DND-41 (cell line): ENCODE measurements around the gene CEBPE.

Source experiments
- ATAC-seq: fragments of 200-7000 bp; cut with Tn5 transposase; 3 replicates; pipeline ENCODE4 v1.9.1; 2021; ENCODE audit warnings: low read depth; ENCODE audit not compliant: insufficient read depth
- DNase-seq: peaks from one replicate; pipeline ENCODE4 v3.0.0-alpha.2; 2020
- H2AFZ ChIP-seq: 2 replicates; pipeline ENCODE4 v1.6.0; 2012; ENCODE audit warnings: low read depth, low read length
- H3K27ac ChIP-seq: 2 replicates; pipeline ENCODE4 v1.5.1; 2012; ENCODE audit warnings: low read length, inconsistent platforms
- H3K27me3 ChIP-seq: fragments of 200-600 bp; sonication (generic); 2 replicates; pipeline ENCODE4 v1.6.0; 2012; ENCODE audit warnings: low read length, mild to moderate bottlenecking, inconsistent platforms; ENCODE audit not compliant: insufficient read depth, poor library complexity
- H3K36me3 ChIP-seq: 2 replicates; pipeline ENCODE4 v1.5.1; 2012; ENCODE audit warnings: low read length, inconsistent platforms; ENCODE audit not compliant: insufficient read depth
- H3K4me1 ChIP-seq: 2 replicates; pipeline ENCODE4 v1.5.1; 2012; ENCODE audit warnings: mild to moderate bottlenecking, low read length; ENCODE audit not compliant: insufficient read depth
- H3K4me2 ChIP-seq: 2 replicates; pipeline ENCODE4 v1.6.0; 2012; ENCODE audit warnings: mild to moderate bottlenecking, moderate library complexity, low read length, inconsistent platforms; ENCODE audit not compliant: insufficient read depth
- H3K4me3 ChIP-seq, 2 experiments: fragments of 200-600 bp in 1 of 2; shearing (Covaris generic) in 1 of 2; 2 replicates each; pipeline ENCODE4 v1.5.1; 2012 to 2016; ENCODE audit warnings: inconsistent platforms in 2 of 2, low read length in 2 of 2, mild to moderate bottlenecking in 2 of 2, low read depth in 1 of 2, moderate library complexity in 1 of 2
- H3K79me2 ChIP-seq: 2 replicates; pipeline ENCODE4 v1.6.0; 2012; ENCODE audit warnings: low read length, inconsistent platforms; ENCODE audit not compliant: insufficient read depth
- H3K9ac ChIP-seq: 2 replicates; pipeline ENCODE4 v1.6.0; 2012; ENCODE audit warnings: low read depth, mild to moderate bottlenecking, inconsistent platforms, low read length, moderate library complexity
- H3K9me3 ChIP-seq: 2 replicates; pipeline ENCODE4 v1.5.1; 2012; ENCODE audit warnings: low read length, moderate library complexity, mild to moderate bottlenecking, inconsistent platforms; ENCODE audit not compliant: insufficient read depth, severe bottlenecking
- H4K20me1 ChIP-seq: 2 replicates; pipeline ENCODE4 v1.6.0; 2012; ENCODE audit warnings: low read length; ENCODE audit not compliant: insufficient read depth
- CTCF ChIP-seq: IDR thresholded peaks from 2 replicates; pipeline ENCODE4 v1.5.1; 2012; ENCODE audit warnings: borderline replicate concordance, low read length, moderate library complexity, mild to moderate bottlenecking; ENCODE audit not compliant: poor library complexity, severe bottlenecking; ENCODE audit errors: extremely low read depth
- EZH2 ChIP-seq: IDR thresholded peaks from 3 replicates; pipeline ENCODE4 v1.6.1; 2012; ENCODE audit warnings: borderline replicate concordance, low read depth, mild to moderate bottlenecking, moderate library complexity, low read length, inconsistent platforms; ENCODE audit not compliant: severe bottlenecking

The CEBPE gene

GRCh38 chr14:23131482-23131881 lies 12.4 kb upstream of the CEBPE start:
- Histone ChIP-seq H2AFZ (no peak overlapping the region), H3K4me1 (no peaks in the 10 kb centered on the region), H3K27ac (no peak overlapping the region), H3K4me3 (no peak overlapping the region), H3K9ac (no peak overlapping the region), H4K20me1 (no peaks in the 10 kb centered on the region), H3K4me2 (no peak overlapping the region), H3K27me3 (peaks cover 25% of the 10 kb centered on the region), H3K9me3 (no peaks in the 10 kb centered on the region), H3K36me3 (no peaks in the 10 kb centered on the region), H3K79me2 (no peaks in the 10 kb centered on the region)
- DNase-seq (no peak), ATAC-seq (no peak)
- TF ChIP-seq EZH2 (no peak), CTCF (no peak)

- H3K27me3 ChIP-seq = peaks cover 28% of the 10 kb centered on the region
- H3K4me2 ChIP-seq = no peak overlapping the region
- no peak overlapping the region for H3K4me3 ChIP-seq
- H3K79me2 ChIP-seq = no peaks in the 10 kb centered on the region
- no peak for TF ChIP-seq EZH2
- no peak for TF ChIP-seq CTCF
- H3K4me1 ChIP-seq = no peaks in the 10 kb centered on the region
- no peaks in the 10 kb centered on the region for H4K20me1 ChIP-seq
- H3K27ac ChIP-seq = no peak overlapping the region
- H3K9me3 ChIP-seq = no peaks in the 10 kb centered on the region
- H3K36me3 ChIP-seq = no peaks in the 10 kb centered on the region
- H2AFZ ChIP-seq = no peak overlapping the region
- H3K9ac ChIP-seq = no peak overlapping the region
- DNase-seq (no peak), ATAC-seq (0 out of 3 replicates have a peak, but pooled peaks have one; percentile 27)
Measured at GRCh38 chr14:23130871-23131270, 11.8 kb upstream of the CEBPE start.

- TF ChIP-seq CTCF = no peak
- TF ChIP-seq EZH2 = no peak
- H3K36me3 ChIP-seq = no peaks in the 10 kb centered on the region
- H3K4me1 ChIP-seq = no peaks in the 10 kb centered on the region
- H3K27me3 ChIP-seq = peaks cover 34% of the 10 kb centered on the region
- ATAC-seq (no peak), DNase-seq (no peak)
- H3K9me3 ChIP-seq = no peaks in the 10 kb centered on the region
- H3K79me2 ChIP-seq = no peaks in the 10 kb centered on the region
- no peak overlapping the region for H3K9ac ChIP-seq
- no peaks in the 10 kb centered on the region for H4K20me1 ChIP-seq
- no peak overlapping the region for H2AFZ ChIP-seq
- H3K4me2 ChIP-seq = no peak overlapping the region
- no peak overlapping the region for H3K27ac ChIP-seq
- no peak overlapping the region for H3K4me3 ChIP-seq
Measured at GRCh38 chr14:23129759-23130316, 10.8 kb upstream of the CEBPE start.
